Right cardiac atrium (tissue), 5 donors: ENCODE results near the gene FOXP4. TPM values are rescaled to one million over a fixed set of nuclear protein-coding genes. Genes with fewer than 3 reads are reported as not detected.

Source experiments
- ATAC-seq, 2 donors: fragments of 200-7000 bp; cut with Tn5 transposase; one replicate each; pipeline versions ENCODE4 v1.8.0 to v1.9.1; 2020; ENCODE audit warnings: moderate library complexity in 2 of 2, mild to moderate bottlenecking in 1 of 2
- DNase-seq, 3 donors: peaks; one replicate each; pipeline ENCODE4 v3.0.0-alpha.2; 2020
- H3K27ac ChIP-seq: one replicate; pipeline ENCODE4 v1.5.1; 2013; ENCODE audit warnings: mild to moderate bottlenecking, low read length, control low read depth, moderate library complexity
- H3K27me3 ChIP-seq: one replicate; pipeline ENCODE4 v1.6.1; 2013; ENCODE audit not compliant: control insufficient read depth, insufficient read depth
- H3K4me1 ChIP-seq: one replicate; pipeline ENCODE4 v1.6.1; 2013; ENCODE audit warnings: low read length; ENCODE audit not compliant: control insufficient read depth, insufficient read depth
- H3K4me3 ChIP-seq: one replicate; pipeline ENCODE4 v1.5.1; 2013; ENCODE audit warnings: low read length, control low read depth
- H3K9me3 ChIP-seq: one replicate; pipeline ENCODE4 v1.6.1; 2013; ENCODE audit warnings: low read length; ENCODE audit not compliant: control insufficient read depth
- WGBS: extraction: QIAGEN DNeasy Blood & Tissue Kit; methylation state at CpG from one replicate; pipeline ENCODE4 v1.1.7; 2013; 5-methylcytosine and 5-hydroxymethylcytosine counted together
- intact Hi-C, 4 donors: fragments of 100-400 bp; cut with DNase I; formaldehyde crosslinking; loops; one replicate each; pipeline versions ENCODE4 v1.11.0 to v1.14.0; 2022 to 2023
- polyA plus RNA-seq: library from polyadenylated mRNA; stranded (reverse); fragments of 200-250 nt; gene quantifications from one replicate; pipeline ENCODE4 v1.2.3, GENCODE V29; 2013
- total RNA-seq, 4 donors: library from RNA; stranded (reverse); fragmentation: NEBNext Ultra II Directional; extraction: Animal tissue kit (Norgen Biotek cat#: 25700); gene quantifications; one replicate each; pipeline ENCODE4 v1.2.1, GENCODE V29; 2021
- donor health status: healthy with polysubstance abuse.
- donor health status: DM: no; HTN: yes; CAD: no.
- donor health status: DM: no; HTN: no; CAD: no.
- donor health status: DM: no; HTN: yes; CAD: no; lungs with severe emphysema.
- donor health status: DM: yes; HTN: yes; CAD: no.

FOXP4 gene
- total and polyA plus RNA-seq, 5 donors: 15.3 to 22.5 (median 21.8) TPM

DNA sequence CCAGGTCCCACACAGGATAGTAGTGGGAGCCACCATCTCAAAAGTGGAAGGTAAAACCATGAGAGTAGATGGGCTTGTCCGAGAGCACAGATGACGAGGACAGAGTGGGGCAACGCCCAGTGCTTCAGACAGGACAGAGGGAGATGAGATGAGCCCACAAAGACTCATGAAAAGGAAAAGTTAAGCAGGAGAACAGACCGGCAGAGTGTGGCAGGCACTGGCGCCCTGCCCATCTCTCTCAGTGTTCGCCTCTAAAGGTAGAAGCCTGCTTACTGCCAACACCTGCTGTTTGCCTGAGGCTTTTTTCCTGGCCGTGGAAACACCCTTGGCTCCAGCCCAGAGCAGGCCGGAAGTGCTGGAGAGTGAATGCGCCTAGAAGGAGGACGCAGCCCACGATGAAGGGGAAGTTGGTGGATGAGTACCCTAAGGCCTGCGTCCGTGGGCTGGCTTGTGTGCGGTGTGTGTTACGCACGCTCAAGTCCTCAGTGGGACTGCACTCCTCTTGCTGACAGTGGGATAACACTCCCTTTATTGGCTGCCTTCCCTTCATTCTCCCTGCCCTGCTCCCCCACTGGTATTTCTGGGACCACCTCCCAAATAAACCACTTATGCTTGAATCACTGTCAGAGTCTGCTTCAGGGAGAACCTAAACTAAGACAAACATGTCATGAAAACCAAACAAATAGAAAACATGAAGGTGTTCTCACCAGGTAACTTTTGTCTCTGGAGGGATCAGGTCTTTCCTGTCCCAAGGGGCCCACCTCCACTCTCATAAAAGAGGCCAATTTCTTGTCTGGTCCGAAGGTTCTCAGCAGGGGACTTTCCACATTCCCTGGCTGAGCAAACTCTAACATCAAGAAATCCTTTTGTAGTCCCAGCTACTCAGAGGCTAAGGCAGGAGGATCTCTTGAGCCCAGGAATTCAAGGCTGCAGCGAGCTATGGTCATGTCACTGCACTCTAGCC, 9.1 kb upstream of the FOXP4 start:
- no peak overlapping the region for H3K4me3 ChIP-seq
- ATAC-seq (peak; percentile 39 to 60), DNase-seq (peak; percentile 35 to 70 (median 58))
- WGBS: 45% methylated on average over 18 of the region's 18 CpGs
- no peak overlapping the region for H3K27ac ChIP-seq
- no peaks in the 10 kb centered on the region for H3K27me3 ChIP-seq
- no peaks in the 10 kb centered on the region for H3K9me3 ChIP-seq
- H3K4me1 ChIP-seq: no peaks in the 10 kb centered on the region
- intact Hi-C loops: no loop called here

DNA sequence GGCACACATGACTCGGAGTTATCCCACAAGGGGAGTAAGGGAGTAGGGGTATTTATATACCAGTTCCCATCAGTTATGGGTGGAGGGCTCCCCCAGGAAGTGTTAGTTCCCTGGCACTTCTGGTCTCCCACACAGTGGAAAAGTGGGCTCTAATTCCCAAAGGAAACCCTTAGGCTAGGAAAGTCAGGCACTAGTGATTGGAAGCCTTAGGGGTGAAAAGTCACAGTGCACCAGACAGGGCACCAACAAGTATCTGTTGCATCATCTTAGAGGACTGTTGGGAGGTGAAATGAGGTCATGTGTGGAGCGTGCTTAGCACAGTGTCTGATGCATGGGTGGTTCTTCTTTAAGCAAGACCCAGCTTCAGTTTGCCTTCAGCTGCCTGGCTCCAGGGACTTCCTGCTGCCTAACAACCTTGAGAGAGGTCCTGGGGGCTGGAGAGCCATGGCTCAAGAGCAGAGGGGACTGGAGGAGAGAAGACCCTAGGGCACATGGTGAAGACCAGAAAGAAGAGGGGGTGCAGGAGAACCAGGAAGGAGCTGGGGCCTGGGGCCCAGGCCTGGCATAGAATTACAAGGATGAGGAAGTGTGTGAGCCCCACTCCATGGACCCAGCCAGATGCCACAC, 7.5 kb upstream of the FOXP4 start:
- Histone ChIP-seq H3K4me3 (no peak overlapping the region), H3K27me3 (no peaks in the 10 kb centered on the region), H3K27ac (no peak overlapping the region), H3K9me3 (no peaks in the 10 kb centered on the region), H3K4me1 (no peaks in the 10 kb centered on the region)
- DNase-seq: no peak
- whole genome bisulfite sequencing: 76% methylated on average over 2 of the region's 2 CpGs
- ATAC-seq: peak; percentile 50 to 52
- intact Hi-C loops: no loop called here

DNA sequence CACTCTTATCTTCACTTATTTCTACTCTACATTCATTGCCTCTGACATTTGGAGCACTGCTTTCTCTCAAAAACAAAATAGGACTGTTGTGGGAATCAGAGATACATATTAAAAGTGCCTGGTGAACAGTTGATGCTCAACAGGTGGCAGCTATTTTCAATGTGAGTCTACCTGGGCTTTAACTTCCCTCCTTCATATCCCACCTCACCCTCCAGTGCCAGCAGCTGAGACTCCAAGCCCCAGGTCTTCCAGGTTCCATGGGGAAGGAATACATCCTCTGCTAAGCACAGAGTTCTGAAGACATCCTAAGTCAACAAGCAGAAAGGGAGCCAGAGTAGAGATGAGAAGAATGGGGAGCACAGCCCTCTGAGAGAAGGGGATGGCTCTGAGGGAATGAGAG, 7.0 kb upstream of the FOXP4 start:
- Histone ChIP-seq H3K27me3 (no peaks in the 10 kb centered on the region), H3K27ac (no peak overlapping the region)
- ATAC-seq: no peak

DNA sequence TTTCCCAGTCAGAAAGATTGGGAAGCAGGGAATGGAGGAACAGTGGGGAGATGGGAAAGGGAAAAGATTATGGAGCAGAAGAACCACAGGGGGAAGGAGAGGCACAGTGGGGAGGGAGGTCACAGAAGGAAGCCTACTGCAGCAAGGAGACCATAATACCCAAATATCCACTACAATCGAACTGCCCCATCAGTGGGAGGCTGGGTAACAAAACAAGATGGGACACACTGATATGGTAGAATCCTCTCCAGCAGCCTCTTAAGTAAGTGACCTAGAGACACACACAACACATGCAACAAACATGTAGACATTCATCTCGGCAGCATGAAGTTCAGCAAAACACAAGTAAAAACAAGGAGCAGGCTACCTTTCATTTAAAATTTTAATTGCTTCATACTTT, 4.8 kb upstream of the FOXP4 start:
- ATAC-seq (no peak), DNase-seq (no peak)
- no peak overlapping the region for H3K4me3 ChIP-seq
- H3K9me3 ChIP-seq: no peaks in the 10 kb centered on the region
- no peak overlapping the region for H3K27ac ChIP-seq
- 86% methylated on average over 2 of the region's 2 CpGs for WGBS
- H3K27me3 ChIP-seq: no peaks in the 10 kb centered on the region
- intact Hi-C loops: no loop called here
- no peaks in the 10 kb centered on the region for H3K4me1 ChIP-seq

More for the DNA sequence above, 7.0 kb upstream of the FOXP4 start:
- Histone ChIP-seq H3K4me1 (no peaks in the 10 kb centered on the region), H3K9me3 (no peaks in the 10 kb centered on the region), H3K4me3 (no peak overlapping the region)
- no peak for DNase-seq
- intact Hi-C loops: no loop called here

DNA sequence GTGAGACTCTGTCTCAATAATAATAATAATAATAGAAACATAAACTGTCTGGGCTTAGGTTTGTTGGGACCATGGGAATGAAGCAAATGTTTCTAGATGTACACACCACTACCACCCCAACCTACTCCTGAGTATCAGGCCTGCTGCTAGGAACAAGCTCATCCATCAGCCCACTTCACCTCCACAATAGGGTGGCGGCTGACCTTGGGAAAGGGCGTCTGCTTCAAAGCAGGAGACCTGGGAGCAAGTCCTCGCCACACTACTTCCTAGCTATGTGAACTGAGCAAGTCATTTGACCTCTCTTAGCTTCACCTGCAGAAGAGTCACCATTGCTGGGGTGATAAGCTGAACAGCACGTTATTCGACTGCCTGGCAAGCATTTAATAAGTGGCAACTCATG, 3.1 kb upstream of the FOXP4 start:
- Histone ChIP-seq H3K4me1 (no peaks in the 10 kb centered on the region), H3K27me3 (no peaks in the 10 kb centered on the region), H3K9me3 (no peaks in the 10 kb centered on the region), H3K27ac (no peak overlapping the region), H3K4me3 (no peak overlapping the region)
- intact Hi-C loops: no loop called here
- whole genome bisulfite sequencing: 95% methylated on average over 5 of the region's 5 CpGs
- ATAC-seq (no peak), DNase-seq (no peak)

DNA sequence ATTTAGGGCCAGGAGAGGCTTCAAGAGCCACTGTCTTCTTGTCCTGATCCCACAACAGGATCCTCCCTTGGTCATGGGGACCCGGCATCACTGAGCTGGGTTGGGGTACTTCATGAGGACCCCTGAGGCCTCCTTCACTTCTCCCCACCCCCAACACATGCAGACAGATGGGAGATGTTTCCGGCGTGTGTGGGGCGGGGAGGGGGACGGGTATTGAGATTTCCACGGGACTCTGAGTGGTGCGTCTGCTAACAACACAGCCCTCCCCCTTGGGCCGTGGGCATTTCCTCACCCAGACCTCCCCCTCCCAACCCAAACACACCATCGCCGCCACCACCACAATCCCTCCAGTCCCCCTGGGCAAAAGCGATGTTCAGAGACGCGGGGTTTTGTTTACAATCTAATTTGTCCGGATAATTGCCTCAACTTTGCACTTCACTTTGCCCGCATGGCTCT, 906 bp upstream of the FOXP4 start:
- H3K9me3 ChIP-seq: no peaks in the 10 kb centered on the region
- peak overlapping the region; percentile 98 for H3K4me3 ChIP-seq
- peaks cover 7% of the 10 kb centered on the region for H3K4me1 ChIP-seq
- no peaks in the 10 kb centered on the region for H3K27me3 ChIP-seq
- peak in 1 of 2 donors; percentile 3 for ATAC-seq
- 13% methylated on average over 15 of the region's 15 CpGs for WGBS
- DNase-seq: peak in 1 of 3 donors; percentile 63
- intact Hi-C loops: no loop called here
- H3K27ac ChIP-seq: no peak overlapping the region

- ATAC-seq (peak in 1 of 2 donors; percentile 2), DNase-seq (no peak)
- H3K4me3 ChIP-seq: peak overlapping the region; percentile 98
- intact Hi-C loops: no loop called here
- H3K9me3 ChIP-seq: no peaks in the 10 kb centered on the region
- H3K27me3 ChIP-seq: no peaks in the 10 kb centered on the region
- H3K4me1 ChIP-seq: peaks cover 16% of the 10 kb centered on the region
- WGBS: under 1% methylated on average over 67 of the region's 67 CpGs
- H3K27ac ChIP-seq: peak overlapping the region; percentile 49
These were observed 289 bp downstream of the FOXP4 start for GRCh38 chr6:41546475-41546865.

- Histone ChIP-seq H3K27ac (peak overlapping the region; percentile 50), H3K4me3 (peak overlapping the region; percentile 98), H3K27me3 (no peaks in the 10 kb centered on the region), H3K4me1 (peaks cover 18% of the 10 kb centered on the region), H3K9me3 (no peaks in the 10 kb centered on the region)
- DNase-seq (peak; percentile 50 to 79 (median 77)), ATAC-seq (peak; percentile 30 to 39)
- WGBS: under 1% methylated on average over 82 of the region's 82 CpGs
- intact Hi-C loops: no loop called here
These were observed 951 bp downstream of the FOXP4 start for GRCh38 chr6:41546866-41547798.

DNA sequence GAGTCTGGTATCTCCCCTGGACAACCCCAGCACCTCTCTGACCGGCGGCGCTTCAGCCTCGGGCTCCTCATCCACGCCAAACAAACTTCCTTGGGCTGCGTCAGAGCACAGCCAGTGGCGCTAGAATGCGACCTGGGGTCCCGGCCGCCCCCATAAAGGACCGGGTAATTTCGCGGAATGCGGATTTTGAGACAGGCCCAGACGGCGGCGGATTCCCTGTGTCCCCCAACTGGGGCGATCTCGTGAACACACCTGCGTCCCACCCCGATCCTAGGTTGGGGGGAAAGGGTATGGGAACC, 1.6 kb downstream of the FOXP4 start:
- ATAC-seq (peak; percentile 1 to 4), DNase-seq (no peak)
- Histone ChIP-seq H3K9me3 (no peaks in the 10 kb centered on the region), H3K27ac (no peak overlapping the region), H3K27me3 (no peaks in the 10 kb centered on the region), H3K4me1 (peaks cover 18% of the 10 kb centered on the region), H3K4me3 (peak overlapping the region; percentile 98)
- WGBS: 6% methylated on average over 21 of the region's 21 CpGs
- intact Hi-C loops: no loop called here

DNA sequence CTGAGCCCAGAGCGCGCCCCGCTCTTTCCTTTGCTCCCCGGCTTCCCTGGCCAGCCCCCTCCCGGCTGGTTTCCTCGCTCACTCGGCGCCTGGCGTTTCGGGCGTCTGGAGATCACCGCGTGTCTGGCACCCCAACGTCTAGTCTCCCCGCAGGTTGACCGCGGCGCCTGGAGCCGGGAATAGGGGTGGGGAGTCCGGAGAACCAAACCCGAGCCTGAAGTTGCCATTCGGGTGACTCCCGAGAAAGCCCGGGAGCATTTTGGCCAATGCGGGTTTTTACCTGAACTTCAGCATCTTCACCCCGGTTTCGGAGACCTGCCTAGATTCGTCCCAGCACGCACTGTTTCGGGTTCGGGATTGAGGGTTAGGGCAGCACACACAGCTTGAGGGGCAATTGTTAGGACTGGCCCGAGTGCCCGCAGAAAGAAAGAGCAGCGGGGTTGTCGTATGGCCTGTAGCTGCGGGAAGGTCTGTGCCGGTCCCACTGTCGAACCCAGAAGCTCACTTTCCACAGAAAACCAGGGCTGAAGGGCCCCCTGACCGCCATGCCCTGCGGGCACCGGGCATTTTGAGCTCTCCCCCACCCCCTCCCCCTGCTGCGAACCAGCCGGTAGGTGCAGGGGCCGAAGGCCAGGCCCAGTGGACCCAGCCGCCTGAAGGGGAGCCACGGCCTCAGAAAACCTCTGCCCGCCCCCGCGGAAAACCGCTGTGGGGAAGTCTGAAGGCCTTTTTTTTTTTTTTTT, 2.1 kb downstream of the FOXP4 start:
- Histone ChIP-seq H3K27me3 (no peaks in the 10 kb centered on the region), H3K9me3 (no peaks in the 10 kb centered on the region), H3K27ac (no peak overlapping the region), H3K4me1 (peaks cover 18% of the 10 kb centered on the region), H3K4me3 (peak overlapping the region; percentile 98)
- ATAC-seq (no peak), DNase-seq (peak in 1 of 3 donors; percentile 64)
- WGBS: 50% methylated on average over 50 of the region's 50 CpGs
- intact Hi-C loops: no loop called here
